B cell (primary cell): ENCODE data around the gene TMEM266.

Experiments used
- CTCF ChIP-seq: fragments of 200-600 bp; IDR thresholded peaks from one replicate; pipeline ENCODE4 v1.8.0; 2022; ENCODE audit warnings: antibody characterized with exemption, mild to moderate bottlenecking
- EZH2 ChIP-seq: IDR thresholded peaks from 2 replicates; pipeline ENCODE4 v1.6.1; 2012; ENCODE audit warnings: borderline replicate concordance, low read depth, mild to moderate bottlenecking, moderate library complexity, low read length; ENCODE audit not compliant: insufficient read depth, poor library complexity, severe bottlenecking

GRCh38 chr15:76150513-76150912 is 90.7 kb downstream of the TMEM266 start:
- TF ChIP-seq EZH2: no peak
- TF ChIP-seq CTCF: no peak
